Caco-2 (cell line): ENCODE measurements around the gene JAML. TPM values are rescaled to one million over a fixed set of nuclear protein-coding genes. Genes with fewer than 3 reads are reported as not detected.

Experiments
- BruUV-seq: library from RNA; stranded (reverse); fragments of 400-500 nt; replicated peaks from 2 replicates; lab custom pipeline; 2021; lab: Mats Ljungman, UMichigan
- CTCF ChIA-PET: fragments of 300-600 bp; sonication (Branson Sonifier 250); formaldehyde crosslinking; loops from one replicate; lab custom pipeline; 2022; ENCODE audit warnings: antibody characterized with exemption; lab: Charles Lee
- POLR2A ChIA-PET: fragments of 300-600 bp; sonication (Branson Sonifier 250); formaldehyde crosslinking; loops from one replicate; lab custom pipeline; 2022; ENCODE audit warnings: antibody characterized with exemption; lab: Charles Lee
- DNase-seq, 2 experiments: peaks; one replicate each; pipeline versions ENCODE4 v3.0.0 to v3.0.0-alpha.2; 2020 to 2022
- H3K27me3 ChIP-seq: replicated peaks from 2 replicates; pipeline ENCODE4 v1.6.0; 2011; ENCODE audit warnings: low read length; ENCODE audit not compliant: control insufficient read depth, insufficient read depth
- H3K36me3 ChIP-seq: 2 replicates; pipeline ENCODE4 v1.5.1; 2011; ENCODE audit warnings: low read length; ENCODE audit not compliant: control insufficient read depth, insufficient read depth
- H3K4me1 ChIP-seq: fragments of 250-450 bp; sonication (Bioruptor Pico); 2 replicates; pipeline ENCODE4 v1.5.1; 2020; ENCODE audit warnings: mild to moderate bottlenecking
- H3K4me3 ChIP-seq: 2 replicates; pipeline ENCODE4 v1.5.1; 2011; ENCODE audit warnings: low read depth, mild to moderate bottlenecking, control low read depth, low read length
- H3K9me3 ChIP-seq: fragments of 250-450 bp; sonication (Bioruptor Pico); 2 replicates; pipeline ENCODE4 v1.5.1; 2020; ENCODE audit warnings: mild to moderate bottlenecking, moderate library complexity
- H3K27ac Mint-ChIP-seq: one replicate; pipeline ENCODE4 v1.8.0; 2022; ENCODE audit warnings: mixed read lengths; ENCODE audit not compliant: unreplicated experiment
- H3K27me3 Mint-ChIP-seq: one replicate; pipeline ENCODE4 v1.8.0; 2022; ENCODE audit warnings: mixed read lengths; ENCODE audit not compliant: insufficient read depth, unreplicated experiment
- H3K36me3 Mint-ChIP-seq: one replicate; pipeline ENCODE4 v1.8.0; 2022; ENCODE audit warnings: mild to moderate bottlenecking, mixed read lengths; ENCODE audit not compliant: insufficient read depth, unreplicated experiment
- H3K4me1 Mint-ChIP-seq: one replicate; pipeline ENCODE4 v1.8.0; 2022; ENCODE audit warnings: low read depth, mixed read lengths; ENCODE audit not compliant: unreplicated experiment
- H3K4me3 Mint-ChIP-seq: one replicate; pipeline ENCODE4 v1.8.0; 2022; ENCODE audit warnings: mild to moderate bottlenecking, moderate library complexity, mixed read lengths; ENCODE audit not compliant: unreplicated experiment
- H3K9me3 Mint-ChIP-seq: one replicate; pipeline ENCODE4 v1.8.0; 2022; ENCODE audit warnings: mixed read lengths; ENCODE audit not compliant: unreplicated experiment
- CTCF ChIP-seq, 2 experiments: fragments of 200-600 bp in 1 of 2; IDR thresholded peaks; 1 replicate in 1 of 2; 2 replicates in 1 of 2; pipeline versions ENCODE4 v1.5.1 to v1.8.0; 2011 to 2022; ENCODE audit warnings: antibody characterized with exemption in 1 of 2, control low read depth in 1 of 2, inconsistent platforms in 1 of 2, low read depth in 1 of 2, low read length in 1 of 2, mild to moderate bottlenecking in 1 of 2, moderate library complexity in 1 of 2; ENCODE audit not compliant: insufficient read depth in 1 of 2, severe bottlenecking in 1 of 2, unreplicated experiment in 1 of 2
- intact Hi-C: fragments of 100-400 bp; cut with micrococcal nuclease; formaldehyde crosslinking; loops from one replicate; pipeline ENCODE4 v1.10.0; 2022; ENCODE audit not compliant: unreplicated experiment
- total RNA-seq: library from RNA; stranded (reverse); gene quantifications from 2 replicates; pipeline ENCODE4 v1.2.3, GENCODE V29; 2022

JAML gene
- total RNA-seq, 1 experiment from 2014 or later = 8.9 TPM

- peaks cover 13% of the 10 kb centered on the region for H3K4me1 Mint-ChIP-seq
- POLR2A ChIA-PET = no interaction called here
- BruUV-seq = no TSS peak
These were observed 5.3 kb upstream of the JAML start for GRCh38 chr11:118230088-118230487.

GRCh38 chr11:118229274-118229847, 4.5 kb upstream of the JAML start:
- ChIA-PET CTCF (no interaction called here), POLR2A (no interaction called here)
- H3K4me3 ChIP-seq = no peak overlapping the region
- no peak overlapping the region for H3K27ac Mint-ChIP-seq
- no peak overlapping the region for H3K4me3 Mint-ChIP-seq
- H3K4me1 ChIP-seq = peaks cover 13% of the 10 kb centered on the region
- peaks cover 7% of the 10 kb centered on the region for H3K4me1 Mint-ChIP-seq
- H3K36me3 ChIP-seq = peaks cover 5% of the 10 kb centered on the region
- H3K9me3 Mint-ChIP-seq = no peaks in the 10 kb centered on the region
- TF ChIP-seq CTCF (IDR thresholded peaks at IDR 0.05; ENCODE audit: insufficient read depth in 1 of 2, low read depth in 1 of 2, low read length in 1 of 2, severe bottlenecking in 1 of 2, unreplicated experiment in 1 of 2) = no peak
- H3K27me3 Mint-ChIP-seq = no peaks in the 10 kb centered on the region
- BruUV-seq = no TSS peak
- H3K9me3 ChIP-seq = no peaks in the 10 kb centered on the region
- DNase-seq = no peak
- H3K36me3 Mint-ChIP-seq = peaks cover 17% of the 10 kb centered on the region
- intact Hi-C loops = no loop called here
- H3K27me3 ChIP-seq = no peaks in the 10 kb centered on the region

More at GRCh38 chr11:118230088-118230487, 5.3 kb upstream of the JAML start:
- DNase-seq = no peak
- Histone ChIP-seq H3K4me1 (peaks cover 17% of the 10 kb centered on the region), H3K9me3 (no peaks in the 10 kb centered on the region), H3K36me3 (peaks cover 6% of the 10 kb centered on the region), H3K27me3 (no peaks in the 10 kb centered on the region), H3K4me3 (no peak overlapping the region)
- no peak overlapping the region for H3K4me3 Mint-ChIP-seq
- no peaks in the 10 kb centered on the region for H3K9me3 Mint-ChIP-seq
- H3K27me3 Mint-ChIP-seq = no peaks in the 10 kb centered on the region
- intact Hi-C loops = no loop called here
- no peak for TF ChIP-seq CTCF (IDR thresholded peaks at IDR 0.05; ENCODE audit: insufficient read depth in 1 of 2, low read depth in 1 of 2, low read length in 1 of 2, severe bottlenecking in 1 of 2, unreplicated experiment in 1 of 2)
- no peak overlapping the region for H3K27ac Mint-ChIP-seq
- CTCF ChIA-PET = no interaction called here
- H3K36me3 Mint-ChIP-seq = peaks cover 24% of the 10 kb centered on the region

- CTCF ChIA-PET = no interaction called here
- H3K27me3 Mint-ChIP-seq = no peaks in the 10 kb centered on the region
- H3K4me3 Mint-ChIP-seq = no peak overlapping the region
- POLR2A ChIA-PET = no interaction called here
- Histone ChIP-seq H3K36me3 (peaks cover 4% of the 10 kb centered on the region), H3K9me3 (no peaks in the 10 kb centered on the region), H3K27me3 (no peaks in the 10 kb centered on the region), H3K4me3 (no peak overlapping the region), H3K4me1 (peaks cover under 1% of the 10 kb centered on the region; the same call in 1 of the 2 replicates)
- no TSS peak for BruUV-seq
- H3K4me1 Mint-ChIP-seq = no peaks in the 10 kb centered on the region
- intact Hi-C loops = no loop called here
- H3K36me3 Mint-ChIP-seq = peaks cover 5% of the 10 kb centered on the region
- no peak overlapping the region for H3K27ac Mint-ChIP-seq
- no peak for DNase-seq
- no peak for TF ChIP-seq CTCF (IDR thresholded peaks at IDR 0.05; ENCODE audit: insufficient read depth in 1 of 2, low read depth in 1 of 2, low read length in 1 of 2, severe bottlenecking in 1 of 2, unreplicated experiment in 1 of 2)
- no peaks in the 10 kb centered on the region for H3K9me3 Mint-ChIP-seq
These were observed 3.3 kb upstream of the JAML start for GRCh38 chr11:118227865-118228785.
